CD14-positive monocyte (primary cell): ENCODE measurements around the gene DUS3L. TPM values are rescaled to one million over a fixed set of nuclear protein-coding genes. Genes with fewer than 3 reads are reported as not detected.

Source experiments
- DNase-seq, 3 donors: peaks; one replicate each; pipeline ENCODE4 v3.0.0-alpha.2; 2011 to 2022
- H2AFZ ChIP-seq: 2 replicates; pipeline ENCODE4 v1.6.0; 2012; ENCODE audit warnings: mild to moderate bottlenecking, low read depth, low read length, inconsistent platforms; ENCODE audit not compliant: insufficient read depth, poor library complexity, severe bottlenecking
- H3K27ac ChIP-seq, 2 donors: 1 replicate in 1 of 2; 2 replicates in 1 of 2; pipeline ENCODE4 v1.5.1; 2012 to 2013; ENCODE audit warnings: low read length in 2 of 2, control low read depth in 1 of 2, inconsistent platforms in 1 of 2, low read depth in 1 of 2, mild to moderate bottlenecking in 1 of 2
- H3K27me3 ChIP-seq, 2 donors: one replicate each; pipeline versions ENCODE4 v1.6.0 to v1.6.1; 2011 to 2013; ENCODE audit warnings: low read length in 2 of 2; ENCODE audit not compliant: control insufficient read depth in 2 of 2, insufficient read depth in 2 of 2
- H3K36me3 ChIP-seq, 2 donors: replicated peaks in 1 of 2; 1 replicate in 1 of 2; 2 replicates in 1 of 2; pipeline versions ENCODE4 v1.5.1 to v1.6.1; 2012 to 2013; ENCODE audit warnings: low read length in 2 of 2, control low read depth in 1 of 2, inconsistent platforms in 1 of 2, mild to moderate bottlenecking in 1 of 2; ENCODE audit not compliant: insufficient read depth in 2 of 2, control insufficient read depth in 1 of 2
- H3K4me1 ChIP-seq, 2 donors: 1 replicate in 1 of 2; 2 replicates in 1 of 2; pipeline versions ENCODE4 v1.5.1 to v1.6.1; 2012 to 2013; ENCODE audit warnings: low read length in 2 of 2, control low read depth in 1 of 2, inconsistent platforms in 1 of 2, mild to moderate bottlenecking in 1 of 2, moderate library complexity in 1 of 2; ENCODE audit not compliant: insufficient read depth in 2 of 2, control insufficient read depth in 1 of 2
- H3K4me2 ChIP-seq: replicated peaks from 2 replicates; pipeline ENCODE3; 2012; ENCODE audit warnings: low read length, moderate library complexity, mild to moderate bottlenecking; ENCODE audit not compliant: poor library complexity, severe bottlenecking; ENCODE audit errors: extremely low read depth
- H3K4me3 ChIP-seq, 3 experiments: fragments of 200-600 bp in 1 of 3; sonication (generic) in 1 of 3; replicated peaks in 1 of 3; 1 replicate in 2 of 3; 2 replicates in 1 of 3; pipeline ENCODE4 v1.5.1; 2011 to 2013; ENCODE audit warnings: low read length in 3 of 3, mild to moderate bottlenecking in 3 of 3, control low read depth in 2 of 3, low read depth in 2 of 3, inconsistent platforms in 1 of 3, moderate library complexity in 1 of 3
- H3K79me2 ChIP-seq: 2 replicates; pipeline ENCODE4 v1.6.0; 2012; ENCODE audit warnings: mild to moderate bottlenecking, control low read depth, inconsistent platforms, low read length, moderate library complexity; ENCODE audit not compliant: insufficient read depth
- H3K9ac ChIP-seq: 2 replicates; pipeline ENCODE4 v1.6.0; 2017; ENCODE audit warnings: low read length, mild to moderate bottlenecking; ENCODE audit not compliant: insufficient read depth, poor library complexity, severe bottlenecking
- H3K9me3 ChIP-seq, 2 donors: replicated peaks in 1 of 2; 1 replicate in 1 of 2; 2 replicates in 1 of 2; pipeline versions ENCODE4 v1.5.1 to v1.6.1; 2012 to 2013; ENCODE audit warnings: low read length in 2 of 2, control low read depth in 1 of 2; ENCODE audit not compliant: control insufficient read depth in 1 of 2, insufficient read depth in 1 of 2
- H4K20me1 ChIP-seq: 2 replicates; pipeline ENCODE4 v1.6.0; 2012; ENCODE audit warnings: mild to moderate bottlenecking, low read length, control low read depth, moderate library complexity; ENCODE audit not compliant: insufficient read depth
- H3K27ac Mint-ChIP-seq, 7 donors: one replicate each; pipeline ENCODE4 v1.8.0; 2020; ENCODE audit warnings: mild to moderate bottlenecking in 7 of 7, mixed read lengths in 7 of 7, moderate library complexity in 6 of 7, inconsistent platforms in 2 of 7
- H3K27me3 Mint-ChIP-seq, 3 donors: one replicate each; pipeline ENCODE4 v1.8.0; 2021 to 2022; ENCODE audit warnings: low read depth in 3 of 3, mild to moderate bottlenecking in 3 of 3, mixed read lengths in 3 of 3, moderate library complexity in 3 of 3, inconsistent platforms in 1 of 3
- H3K36me3 Mint-ChIP-seq, 2 donors: one replicate each; pipeline ENCODE4 v1.8.0; 2020; ENCODE audit warnings: mixed read lengths in 2 of 2, inconsistent platforms in 1 of 2, mild to moderate bottlenecking in 1 of 2
- H3K4me1 Mint-ChIP-seq: one replicate; pipeline ENCODE4 v1.8.0; 2020; ENCODE audit warnings: mild to moderate bottlenecking, mixed read lengths
- H3K4me3 Mint-ChIP-seq, 2 donors: one replicate each; pipeline ENCODE4 v1.8.0; 2020; ENCODE audit warnings: mild to moderate bottlenecking in 2 of 2, mixed read lengths in 2 of 2, moderate library complexity in 1 of 2
- H3K9me3 Mint-ChIP-seq, 7 donors: one replicate each; pipeline ENCODE4 v1.8.0; 2020 to 2022; ENCODE audit warnings: mixed read lengths in 7 of 7, mild to moderate bottlenecking in 6 of 7, moderate library complexity in 6 of 7, inconsistent platforms in 2 of 7
- CTCF ChIP-seq: fragments of 200-600 bp; IDR thresholded peaks from one replicate; pipeline ENCODE4 v1.8.0; 2022; ENCODE audit warnings: antibody characterized with exemption, mild to moderate bottlenecking
- WGBS: methylation state at CpG from one replicate; pipeline ENCODE4 v1.1.5; 2013; ENCODE audit warnings: missing lambda C conversion rate; ENCODE audit not compliant: insufficient coverage; 5-methylcytosine and 5-hydroxymethylcytosine counted together
- intact Hi-C, 2 donors: fragments of 100-400 bp; cut with micrococcal nuclease; formaldehyde crosslinking; loops; one replicate each; pipeline versions ENCODE4 v1.15.0 to v1.15.1; 2023
- polyA minus RNA-seq: library from RNA; depleted of rRNA, polyadenylated mRNA; stranded (reverse); fragments of >200 nt; gene quantifications from 2 replicates; pipeline ENCODE4 v1.2.3, GENCODE V29; 2012
- polyA plus RNA-seq, 3 donors: library from polyadenylated mRNA; depleted of rRNA in 1 of 3; unstranded in 2 of 3; stranded (reverse) in 1 of 3; fragments of 300-500 nt in 2 of 3; fragments of >200 nt in 1 of 3; fragmentation: Illumina TruSeq in 2 of 3; gene quantifications; 1 replicate in 2 of 3; 2 replicates in 1 of 3; pipeline ENCODE4 v1.2.3, GENCODE V29; 2012 to 2021
- total RNA-seq, 12 experiments: library from RNA in 1 of 12; stranded (reverse) in 1 of 12; fragments of 120-200 nt in 1 of 12; gene quantifications; one replicate each; pipeline ENCODE4 v1.2.4 and lab custom pipeline; 2013 to 2026; ENCODE audit warnings: mixed read lengths in 6 of 12, inconsistent platforms in 1 of 12

DUS3L gene
- 27.3 TPM for total RNA-seq (2013)
- polyA plus RNA-seq, result 10 to 100 TPM; 17.4 to 40.2 (median 23.4) TPM
- 90.3 and 105 TPM in 2 replicates for polyA minus RNA-seq
- total RNA-seq (lab: John Stamatoyannopoulos, UW), result 6.4 to 26.3 (median 15.3) reads per million in 11 experiments

GRCh38 chr19:5790559-5791520, at the start of gene DUS3L:
DUS3L (minus strand) TSS chr19:5791163; CDS start chr19:5791141, 22 bp downstream.
- Histone ChIP-seq H3K4me3 (peak within 1 kb of the TSS; percentile 47 to 86 (median 67)), H2AFZ (peak within 1 kb of the TSS; percentile 90)
- peaks cover 10% of the 10 kb centered on the region for H3K4me1 Mint-ChIP-seq

More at GRCh38 chr19:5790559-5791520, at the start of gene DUS3L:
- Mint-ChIP-seq H3K36me3 (peaks cover 33 to 43% of the 10 kb centered on the region in 2 donors), H3K9me3 (peaks cover 0 to 7% (median 0%) of the 10 kb centered on the region in 7 donors), H3K27ac (peak within 1 kb of the TSS; percentile 100), H3K4me3 (peak within 1 kb of the TSS; percentile 100), H3K27me3 (peaks cover 1 to 3% (median 3%) of the 10 kb centered on the region in 3 donors)
- peaks cover 40 to 43% of the 10 kb centered on the region in 2 donors for H3K36me3 ChIP-seq
- peak within 1 kb of the TSS; percentile 91 for H3K9ac ChIP-seq
- no peak for TF ChIP-seq CTCF
- peak within 1 kb of the TSS; percentile 82 for H3K4me2 ChIP-seq
- no peaks in the 10 kb centered on the region for H3K27me3 ChIP-seq
- WGBS, result 5% methylated on average over 64 of the region's 72 CpGs
- H3K79me2 ChIP-seq, result peaks cover 8% of the 10 kb centered on the region
- peak; percentile 96 to 97 (median 96) for DNase-seq
- H3K4me1 ChIP-seq, result peaks cover 6 to 21% of the 10 kb centered on the region in 2 donors
- H3K27ac ChIP-seq, result peak within 1 kb of the TSS; percentile 91 to 97
- H4K20me1 ChIP-seq, result peaks cover 22% of the 10 kb centered on the region
- peaks cover 0 to 7% of the 10 kb centered on the region in 2 donors for H3K9me3 ChIP-seq
- intact Hi-C loops, result loop anchor here (2.0 to 10.0 kb wide), 7 partner anchors 69 to 168 kb away; partner anchors contain the start of genes CATSPERD (in 2 of the 2), LONP1 (in 2 of the 2), VMAC (in 2 of the 2) and HSD11B1L (in 1 of the 2)
